Subcutaneous abdominal adipose tissue (tissue), 5 donors: ENCODE results near the gene CLSTN2.
A peak's percentile ranks its signal among the peaks of the same experiment; 100 is the strongest.

ENCODE experiments used
- H3K27ac ChIP-seq: one replicate; pipeline ENCODE4 v1.7.0; 2013; ENCODE audit warnings: low read depth, mild to moderate bottlenecking, inconsistent platforms, low read length, moderate library complexity
- H3K27me3 ChIP-seq, 5 donors: one replicate each; pipeline ENCODE4 v1.7.0; 2013; ENCODE audit warnings: low read length in 5 of 5, inconsistent platforms in 1 of 5; ENCODE audit not compliant: control insufficient read depth in 5 of 5, insufficient read depth in 4 of 5
- H3K36me3 ChIP-seq, 5 donors: one replicate each; pipeline ENCODE4 v1.7.0; 2013; ENCODE audit warnings: low read length in 5 of 5; ENCODE audit not compliant: control insufficient read depth in 5 of 5, insufficient read depth in 5 of 5
- H3K4me1 ChIP-seq, 5 donors: one replicate each; pipeline ENCODE4 v1.7.0; 2013; ENCODE audit warnings: low read length in 5 of 5, mild to moderate bottlenecking in 3 of 5, moderate library complexity in 1 of 5; ENCODE audit not compliant: control insufficient read depth in 5 of 5, insufficient read depth in 5 of 5
- H3K4me3 ChIP-seq, 5 donors: one replicate each; pipeline ENCODE4 v1.7.0; 2013; ENCODE audit warnings: low read length in 5 of 5, low read depth in 1 of 5
- H3K9ac ChIP-seq, 5 donors: one replicate each; pipeline ENCODE4 v1.7.0; 2013; ENCODE audit warnings: low read length in 5 of 5, mild to moderate bottlenecking in 4 of 5, moderate library complexity in 3 of 5
- H3K9me3 ChIP-seq, 5 donors: one replicate each; pipeline ENCODE4 v1.7.0; 2013; ENCODE audit warnings: low read length in 5 of 5; ENCODE audit not compliant: control insufficient read depth in 5 of 5
- donor health status: healthy.
- donor health status: healthy.
- donor health status: healthy.
- donor health status: healthy.
- donor health status: healthy.

Gene CLSTN2

GRCh38 chr3:140397847-140398246, 462.9 kb downstream of the CLSTN2 start:
- Histone ChIP-seq H3K36me3 (no peaks in the 10 kb centered on the region), H3K4me3 (no peak overlapping the region), H3K4me1 (peaks cover 0 to 5% (median 0%) of the 10 kb centered on the region in 5 donors), H3K27me3 (no peaks in the 10 kb centered on the region), H3K9me3 (no peaks in the 10 kb centered on the region), H3K27ac (no peak overlapping the region), H3K9ac (no peak overlapping the region)

DNA sequence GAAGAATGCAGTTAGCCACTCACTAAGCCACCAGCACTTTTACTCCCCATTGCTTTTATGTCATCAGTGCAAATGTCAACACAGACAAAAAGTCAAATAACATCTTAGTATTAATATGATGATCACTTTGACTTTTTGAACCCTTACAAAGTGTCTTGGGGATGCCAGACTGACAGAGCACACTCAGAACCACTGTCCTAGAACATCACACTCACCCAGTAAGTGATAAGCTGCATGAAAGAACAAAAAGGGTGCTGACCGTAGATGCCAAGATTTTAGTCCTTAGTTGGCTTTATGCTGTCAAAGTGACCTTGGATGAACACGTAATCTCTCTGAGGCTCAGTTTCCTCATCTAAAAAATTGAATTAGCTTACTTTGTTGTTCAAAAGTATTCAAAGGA, 463.4 kb downstream of the CLSTN2 start:
- H3K4me1 ChIP-seq, result peaks cover 0 to 5% (median 0%) of the 10 kb centered on the region in 5 donors
- H3K36me3 ChIP-seq, result no peaks in the 10 kb centered on the region

DNA sequence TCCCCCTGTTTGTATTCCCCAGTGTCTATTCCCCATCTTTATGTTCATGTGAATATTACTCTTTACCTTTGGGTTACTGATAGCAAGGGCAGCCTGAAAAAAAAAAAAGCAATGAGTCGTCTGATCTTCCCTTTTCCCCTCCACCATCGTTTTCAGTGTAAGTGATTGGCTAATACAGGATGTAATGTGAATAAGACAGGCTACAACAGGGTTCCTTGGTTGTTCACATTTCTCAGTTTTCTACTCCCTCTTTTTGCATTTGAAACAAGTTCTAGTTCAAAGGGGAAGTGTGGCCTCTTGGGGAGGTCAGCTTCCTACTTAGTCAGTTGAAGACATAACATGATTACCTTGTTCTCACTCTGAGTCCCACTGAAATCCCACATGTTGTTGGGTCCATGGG, 464.9 kb downstream of the CLSTN2 start:
- Histone ChIP-seq H3K36me3 (peaks cover 0 to 5% (median 0%) of the 10 kb centered on the region in 5 donors), H3K4me1 (peaks cover 0 to 5% (median 0%) of the 10 kb centered on the region in 5 donors), H3K27ac (no peak overlapping the region), H3K9ac (no peak overlapping the region), H3K9me3 (no peaks in the 10 kb centered on the region), H3K4me3 (no peak overlapping the region), H3K27me3 (no peaks in the 10 kb centered on the region)

More for the DNA sequence above, 463.4 kb downstream of the CLSTN2 start:
- Histone ChIP-seq H3K27me3 (no peaks in the 10 kb centered on the region), H3K9ac (no peak overlapping the region), H3K4me3 (no peak overlapping the region), H3K9me3 (no peaks in the 10 kb centered on the region), H3K27ac (no peak overlapping the region)

DNA sequence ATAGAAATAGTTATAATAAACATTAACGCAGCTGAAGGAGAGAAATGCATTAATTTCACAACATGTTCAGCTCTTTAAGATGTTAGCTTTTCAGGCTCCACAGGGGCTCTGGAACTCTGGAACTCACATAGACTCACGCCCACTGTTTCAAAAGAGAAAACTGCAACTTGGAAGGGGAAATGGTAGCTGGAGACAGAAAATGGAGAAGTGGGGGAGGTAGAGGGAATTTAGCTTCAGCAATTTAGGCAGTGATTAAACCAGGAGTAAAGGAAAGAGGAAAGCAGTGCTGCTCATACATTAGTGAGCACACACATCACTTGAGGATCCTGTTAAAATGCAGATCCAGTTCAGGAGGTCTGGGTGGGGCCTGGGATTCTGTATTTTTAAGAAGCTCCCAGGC, 468.1 kb downstream of the CLSTN2 start:
- no peaks in the 10 kb centered on the region for H3K9me3 ChIP-seq
- no peak overlapping the region for H3K9ac ChIP-seq
- no peaks in the 10 kb centered on the region for H3K4me1 ChIP-seq
- peaks cover 0 to 12% (median 0%) of the 10 kb centered on the region in 5 donors for H3K36me3 ChIP-seq
- no peak overlapping the region for H3K27ac ChIP-seq
- H3K27me3 ChIP-seq, result no peaks in the 10 kb centered on the region
- no peak overlapping the region for H3K4me3 ChIP-seq

DNA sequence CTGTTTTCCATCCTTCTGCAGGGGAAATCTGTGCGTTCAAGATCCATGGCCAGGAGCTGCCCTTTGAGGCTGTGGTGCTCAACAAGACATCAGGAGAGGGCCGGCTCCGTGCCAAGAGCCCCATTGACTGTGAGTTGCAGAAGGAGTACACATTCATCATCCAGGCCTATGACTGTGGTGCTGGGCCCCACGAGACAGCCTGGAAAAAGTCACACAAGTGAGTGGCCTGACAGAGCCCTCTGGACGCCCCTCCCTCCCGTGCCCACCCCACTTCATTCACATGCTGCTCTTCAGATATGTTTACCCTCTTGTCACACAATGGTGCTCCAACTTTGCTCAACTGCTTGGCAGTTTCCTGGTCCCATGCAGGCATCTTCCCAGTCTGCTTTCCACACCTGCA, 468.6 kb downstream of the CLSTN2 start:
- Histone ChIP-seq H3K27me3 (no peaks in the 10 kb centered on the region), H3K4me3 (no peak overlapping the region), H3K4me1 (no peaks in the 10 kb centered on the region), H3K27ac (no peak overlapping the region), H3K9me3 (no peaks in the 10 kb centered on the region), H3K36me3 (peaks cover 0 to 13% (median 0%) of the 10 kb centered on the region in 5 donors), H3K9ac (no peak overlapping the region)

DNA sequence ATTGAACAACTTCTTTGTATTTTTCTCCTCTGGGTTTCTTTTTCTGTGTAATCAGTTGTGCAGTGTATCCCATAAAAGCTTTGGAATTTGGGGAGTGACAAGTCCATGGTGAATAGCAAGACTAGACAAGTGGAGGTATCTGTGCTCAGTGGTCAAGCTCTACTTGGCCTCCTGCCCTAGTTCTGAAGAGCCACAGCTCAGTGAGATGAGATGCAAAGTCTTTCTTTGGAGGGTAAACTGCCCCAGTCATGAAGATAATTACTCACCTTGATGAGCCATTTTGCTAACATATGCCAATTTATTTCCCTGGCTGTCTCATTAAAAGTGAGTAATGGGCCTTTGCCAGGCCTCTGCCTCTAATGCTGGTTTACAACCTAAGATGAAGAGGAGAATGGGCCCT, 471.7 kb downstream of the CLSTN2 start:
- Histone ChIP-seq H3K27ac (no peak overlapping the region), H3K27me3 (no peaks in the 10 kb centered on the region), H3K4me3 (no peak overlapping the region), H3K36me3 (peaks cover 0 to 18% (median 0%) of the 10 kb centered on the region in 5 donors), H3K4me1 (no peaks in the 10 kb centered on the region), H3K9ac (no peak overlapping the region), H3K9me3 (peaks cover 0 to 10% (median 0%) of the 10 kb centered on the region in 5 donors)

- Histone ChIP-seq H3K27me3 (no peaks in the 10 kb centered on the region), H3K4me1 (no peaks in the 10 kb centered on the region)
Measured at GRCh38 chr3:140408252-140408651, 473.3 kb downstream of the CLSTN2 start.

GRCh38 chr3:140416666-140417065, 481.7 kb downstream of the CLSTN2 start:
- no peaks in the 10 kb centered on the region for H3K36me3 ChIP-seq
- peaks cover 7 to 9% (median 7%) of the 10 kb centered on the region in 5 donors for H3K4me1 ChIP-seq
- no peak overlapping the region for H3K4me3 ChIP-seq
- H3K9me3 ChIP-seq, result no peaks in the 10 kb centered on the region
- no peak overlapping the region for H3K9ac ChIP-seq
- no peak overlapping the region for H3K27ac ChIP-seq
- H3K27me3 ChIP-seq, result no peaks in the 10 kb centered on the region

More at GRCh38 chr3:140408252-140408651, 473.3 kb downstream of the CLSTN2 start:
- no peak overlapping the region for H3K9ac ChIP-seq
- H3K4me3 ChIP-seq, result no peak overlapping the region
- H3K36me3 ChIP-seq, result peaks cover 0 to 18% (median 0%) of the 10 kb centered on the region in 5 donors
- peaks cover 0 to 10% (median 0%) of the 10 kb centered on the region in 5 donors for H3K9me3 ChIP-seq
- H3K27ac ChIP-seq, result no peak overlapping the region

DNA sequence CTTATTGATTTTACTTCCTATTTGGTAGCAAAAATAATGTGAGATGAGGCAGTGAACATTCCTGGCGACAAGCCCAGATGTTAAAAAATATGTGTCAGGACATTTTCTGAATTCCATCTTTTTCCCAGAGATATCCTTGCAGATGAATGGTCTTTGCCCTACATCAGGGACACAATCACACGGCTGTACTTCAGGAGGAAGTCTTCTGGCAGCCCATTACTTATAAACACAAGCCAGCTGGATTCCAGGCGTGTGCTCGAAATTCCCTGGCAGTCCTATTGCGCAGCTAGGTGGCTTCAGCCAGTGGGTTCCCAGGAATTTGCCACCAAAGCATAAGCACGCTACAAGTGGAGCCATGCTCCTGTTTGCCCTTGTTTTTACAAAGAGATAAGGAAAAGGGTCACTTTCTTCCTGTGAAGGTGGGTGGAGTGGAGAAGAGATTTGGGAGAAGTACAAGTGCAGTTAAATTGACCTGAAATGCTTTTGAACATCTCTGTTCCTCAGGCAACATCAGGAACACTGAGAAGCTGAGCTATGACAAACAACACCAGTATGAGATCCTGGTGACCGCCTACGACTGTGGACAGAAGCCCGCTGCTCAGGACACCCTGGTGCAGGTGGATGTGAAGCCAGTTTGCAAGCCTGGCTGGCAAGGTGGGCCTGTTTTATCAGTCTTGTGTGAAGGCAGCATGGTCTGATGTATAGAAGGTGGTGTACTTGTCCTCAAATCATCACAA, 485.8 kb downstream of the CLSTN2 start:
- Histone ChIP-seq H3K4me1 (peaks cover 7 to 9% (median 7%) of the 10 kb centered on the region in 5 donors), H3K9me3 (no peaks in the 10 kb centered on the region), H3K36me3 (peaks cover 0 to 3% (median 0%) of the 10 kb centered on the region in 5 donors), H3K27ac (peak overlapping the region; percentile 11), H3K4me3 (peak overlapping the region in 2 of 5 donors; percentile 11 to 25), H3K9ac (no peak overlapping the region), H3K27me3 (no peaks in the 10 kb centered on the region)

- no peak overlapping the region for H3K4me3 ChIP-seq
- peaks cover 0 to 3% (median 0%) of the 10 kb centered on the region in 5 donors for H3K36me3 ChIP-seq
- H3K9ac ChIP-seq, result no peak overlapping the region
- peaks cover 7 to 9% (median 7%) of the 10 kb centered on the region in 5 donors for H3K4me1 ChIP-seq
- no peaks in the 10 kb centered on the region for H3K27me3 ChIP-seq
- H3K9me3 ChIP-seq, result no peaks in the 10 kb centered on the region
- no peak overlapping the region for H3K27ac ChIP-seq
Measured at GRCh38 chr3:140421884-140422283, 486.9 kb downstream of the CLSTN2 start.
